Measurements from ENCODE around the gene ASB16. TPM values are rescaled to one million over a fixed set of nuclear protein-coding genes. Genes with fewer than 3 reads are reported as not detected.

ASB16 gene
- total RNA-seq, 1 experiment from 2014 or later = not detected

DNA sequence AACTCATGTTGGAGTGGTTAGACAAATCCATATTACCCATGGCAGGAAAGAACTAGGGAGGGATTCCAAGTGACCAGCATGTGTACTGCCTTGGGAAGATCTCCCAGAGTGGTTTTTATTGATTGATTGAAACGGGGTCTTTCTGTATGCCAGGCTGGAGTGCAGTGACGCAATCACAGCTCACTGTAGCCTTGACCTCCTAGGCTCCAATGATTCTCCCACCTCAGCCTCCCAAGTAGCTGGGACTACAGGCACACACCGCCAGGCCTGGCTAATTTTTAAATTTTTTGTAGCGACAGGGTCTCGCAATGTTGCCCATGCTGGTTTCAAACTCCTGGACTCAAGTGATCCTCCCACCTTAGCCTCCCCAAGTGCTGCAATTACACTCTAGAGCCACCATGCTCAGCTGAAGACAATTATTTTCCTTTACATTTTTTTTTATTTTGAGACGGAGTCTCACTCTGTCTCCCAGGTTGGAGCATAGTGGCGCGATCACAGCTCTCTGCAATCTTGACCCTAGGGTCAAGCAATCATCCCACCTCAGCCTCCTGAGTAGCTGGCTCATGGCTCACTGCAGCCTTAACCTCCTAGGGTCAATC, 13.8 kb downstream of the ASB16 start:
- in situ Hi-C loops (cut with HindIII; ENCODE audit: low pct_unique_long_range_greater_than_20kb, low sequenced_read_pairs) = no loop called here
- DNase-seq (ENCODE audit: low read depth) = no peak

DNA sequence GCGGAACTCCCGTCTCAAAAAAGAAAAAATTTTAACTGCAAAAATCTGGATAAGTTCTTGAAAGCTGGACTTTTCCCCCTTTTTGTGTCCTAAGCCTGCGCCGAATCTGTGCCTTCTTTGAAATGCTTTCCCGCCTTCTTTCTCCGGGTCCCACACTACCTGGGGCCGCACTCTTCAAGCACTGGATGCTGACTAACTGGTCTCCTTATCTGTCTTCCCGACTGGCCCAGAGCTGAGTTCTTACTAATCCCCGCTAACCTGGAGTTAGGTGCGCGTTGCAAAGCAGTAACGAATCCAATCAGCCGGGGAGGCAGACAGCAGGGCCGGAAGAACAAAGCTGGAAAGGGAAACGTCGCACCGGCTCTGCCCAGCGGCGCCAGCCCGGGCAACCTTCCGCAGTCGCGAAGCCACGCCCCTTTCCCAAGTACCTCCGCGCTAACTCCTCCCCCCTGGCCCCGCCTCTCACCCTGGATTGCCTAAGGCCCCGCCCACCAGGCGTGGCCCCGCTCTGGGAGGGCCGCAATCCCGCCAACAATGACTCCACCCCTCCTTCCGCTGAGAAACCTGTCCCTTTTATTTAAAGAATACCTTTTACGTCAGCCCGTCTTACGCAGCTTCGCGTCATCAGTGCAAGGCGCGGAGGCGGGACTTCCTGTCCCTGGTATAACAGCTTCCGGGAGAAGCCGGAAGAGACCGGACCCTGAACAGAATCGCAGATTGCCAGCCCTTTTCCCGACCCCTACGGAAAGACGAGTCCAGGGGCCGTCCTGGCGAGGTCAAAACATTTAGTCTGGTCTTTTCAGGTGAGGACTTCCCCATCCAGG, 16.0 kb downstream of the ASB16 start, which contains the start of gene TMUB2:
TSS of gene TMUB2 (plus strand) at position 666 of the 824 bp plus-strand sequence. CDS start 737 bp downstream, outside the sequence.
- in situ Hi-C loops (cut with HindIII; ENCODE audit: low pct_unique_long_range_greater_than_20kb, low sequenced_read_pairs) = no loop called here

DNA sequence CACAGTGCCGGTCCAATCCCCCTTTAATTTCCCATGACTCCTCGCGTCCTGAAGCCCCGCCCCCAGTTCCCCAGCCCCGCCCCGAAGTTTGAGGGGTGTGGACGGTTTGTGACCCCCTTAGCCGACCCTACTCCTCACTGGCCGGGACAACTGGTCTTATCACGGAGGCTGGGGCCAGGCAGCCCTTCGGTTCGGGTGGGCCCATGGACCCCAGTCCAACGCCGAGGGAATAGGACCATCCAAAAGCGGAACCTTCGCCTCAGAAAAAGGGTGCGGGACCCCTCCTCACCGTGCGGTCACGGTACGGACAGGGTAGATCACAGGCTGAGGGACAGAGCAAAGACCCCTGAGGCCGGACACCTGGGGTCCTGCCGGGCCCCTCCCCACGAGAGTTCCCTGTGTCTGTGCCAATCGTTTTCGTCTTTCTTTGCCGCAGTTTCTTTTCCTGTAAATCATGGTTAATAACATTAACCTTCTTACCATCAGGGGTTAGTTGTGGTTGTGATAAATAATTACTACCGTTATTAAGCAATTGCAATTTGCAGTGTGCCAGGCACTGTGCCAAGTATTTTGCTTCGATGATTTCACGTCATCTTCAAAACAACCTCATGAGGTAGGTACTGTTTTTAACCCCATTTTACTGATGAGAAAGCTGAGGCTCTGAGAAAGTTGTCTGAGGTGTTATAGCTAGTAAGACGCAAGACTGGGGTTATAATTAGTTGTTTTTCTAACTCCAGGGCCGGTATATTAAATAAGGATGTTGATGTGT, 16.8 kb downstream of the ASB16 start:
- in situ Hi-C loops (cut with HindIII; ENCODE audit: low pct_unique_long_range_greater_than_20kb, low sequenced_read_pairs) = no loop called here
- DNase-seq (ENCODE audit: low read depth) = no peak

More for the DNA sequence above, 16.0 kb downstream of the ASB16 start, which contains the start of gene TMUB2:
- DNase-seq (ENCODE audit: low read depth) = peak; percentile 99

DNA sequence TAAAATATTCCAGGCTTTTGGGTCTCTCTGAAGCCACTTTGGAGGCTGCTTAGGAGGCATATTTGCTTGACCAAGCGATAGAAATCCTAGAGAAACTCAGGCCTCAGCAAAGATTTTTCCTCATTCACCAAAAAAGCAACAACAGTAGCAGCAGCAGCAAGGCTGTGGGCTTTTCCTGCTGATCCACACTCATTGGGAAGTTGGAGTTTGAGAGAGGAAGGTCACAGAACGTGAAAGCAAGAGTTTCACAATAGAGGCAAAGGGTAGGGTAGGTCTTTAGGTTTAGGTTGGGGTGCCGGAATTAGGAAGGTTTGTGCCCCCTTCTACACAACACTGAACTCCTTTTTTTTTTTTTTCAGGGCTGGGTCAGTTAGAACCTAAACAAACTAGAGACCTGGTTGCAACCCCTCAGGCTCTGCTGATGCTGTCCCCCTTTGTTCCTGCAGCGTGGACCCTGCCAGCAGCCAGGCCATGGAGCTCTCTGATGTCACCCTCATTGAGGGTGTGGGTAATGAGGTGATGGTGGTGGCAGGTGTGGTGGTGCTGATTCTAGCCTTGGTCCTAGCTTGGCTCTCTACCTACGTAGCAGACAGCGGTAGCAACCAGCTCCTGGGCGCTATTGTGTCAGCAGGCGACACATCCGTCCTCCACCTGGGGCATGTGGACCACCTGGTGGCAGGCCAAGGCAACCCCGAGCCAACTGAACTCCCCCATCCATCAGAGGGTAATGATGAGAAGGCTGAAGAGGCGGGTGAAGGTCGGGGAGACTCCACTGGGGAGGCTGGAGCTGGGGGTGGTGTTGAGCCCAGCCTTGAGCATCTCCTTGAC, 18.3 kb downstream of the ASB16 start:
- in situ Hi-C loops (cut with HindIII; ENCODE audit: low pct_unique_long_range_greater_than_20kb, low sequenced_read_pairs) = no loop called here
- no peak for DNase-seq (ENCODE audit: low read depth)

DNA sequence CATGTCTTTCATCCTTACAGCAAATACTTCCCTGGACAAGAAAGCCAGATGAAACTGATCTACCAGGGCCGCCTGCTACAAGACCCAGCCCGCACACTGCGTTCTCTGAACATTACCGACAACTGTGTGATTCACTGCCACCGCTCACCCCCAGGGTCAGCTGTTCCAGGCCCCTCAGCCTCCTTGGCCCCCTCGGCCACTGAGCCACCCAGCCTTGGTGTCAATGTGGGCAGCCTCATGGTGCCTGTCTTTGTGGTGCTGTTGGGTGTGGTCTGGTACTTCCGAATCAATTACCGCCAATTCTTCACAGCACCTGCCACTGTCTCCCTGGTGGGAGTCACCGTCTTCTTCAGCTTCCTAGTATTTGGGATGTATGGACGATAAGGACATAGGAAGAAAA, 20.0 kb downstream of the ASB16 start:
- no peak for DNase-seq (ENCODE audit: low read depth)
- in situ Hi-C loops (cut with HindIII; ENCODE audit: low pct_unique_long_range_greater_than_20kb, low sequenced_read_pairs) = no loop called here

DNA sequence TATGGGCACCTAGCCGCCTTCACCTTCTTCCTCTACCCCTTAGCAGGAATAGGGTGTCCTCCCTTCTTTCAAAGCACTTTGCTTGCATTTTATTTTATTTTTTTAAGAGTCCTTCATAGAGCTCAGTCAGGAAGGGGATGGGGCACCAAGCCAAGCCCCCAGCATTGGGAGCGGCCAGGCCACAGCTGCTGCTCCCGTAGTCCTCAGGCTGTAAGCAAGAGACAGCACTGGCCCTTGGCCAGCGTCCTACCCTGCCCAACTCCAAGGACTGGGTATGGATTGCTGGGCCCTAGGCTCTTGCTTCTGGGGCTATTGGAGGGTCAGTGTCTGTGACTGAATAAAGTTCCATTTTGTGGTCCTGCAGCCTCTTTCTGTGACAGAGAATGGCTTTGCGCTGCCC, 20.9 kb downstream of the ASB16 start:
- in situ Hi-C loops (cut with HindIII; ENCODE audit: low pct_unique_long_range_greater_than_20kb, low sequenced_read_pairs) = no loop called here
- no peak for DNase-seq (ENCODE audit: low read depth)

DNA sequence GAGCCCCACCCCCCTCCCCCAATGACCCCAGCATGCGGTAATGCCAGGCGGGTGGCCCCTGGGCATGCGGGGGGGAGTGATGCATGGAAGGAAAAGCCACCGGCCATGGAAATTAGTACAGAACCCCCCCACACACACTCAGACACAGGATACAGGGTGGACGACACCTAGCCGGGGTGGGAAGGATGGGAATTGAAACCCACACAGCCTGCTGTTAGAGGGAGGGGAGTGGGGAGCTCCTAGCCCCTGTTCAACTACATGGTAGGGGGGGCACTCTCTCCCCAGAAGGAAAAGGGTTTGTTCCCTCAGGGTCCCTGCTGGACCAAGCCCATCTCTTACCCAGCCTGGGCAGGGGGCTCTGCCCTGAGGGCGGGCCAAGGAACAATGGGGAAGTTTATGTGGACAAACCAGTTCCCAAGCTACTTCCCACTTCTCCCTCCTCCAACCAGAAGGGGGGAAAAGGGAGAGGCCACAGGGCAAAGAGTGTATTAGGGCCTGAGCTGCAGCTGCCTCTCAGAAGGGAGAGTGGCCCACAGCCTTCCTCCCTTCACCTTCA, 21.5 kb downstream of the ASB16 start:
- no peak for DNase-seq (ENCODE audit: low read depth)
- in situ Hi-C loops (cut with HindIII; ENCODE audit: low pct_unique_long_range_greater_than_20kb, low sequenced_read_pairs) = no loop called here

DNA sequence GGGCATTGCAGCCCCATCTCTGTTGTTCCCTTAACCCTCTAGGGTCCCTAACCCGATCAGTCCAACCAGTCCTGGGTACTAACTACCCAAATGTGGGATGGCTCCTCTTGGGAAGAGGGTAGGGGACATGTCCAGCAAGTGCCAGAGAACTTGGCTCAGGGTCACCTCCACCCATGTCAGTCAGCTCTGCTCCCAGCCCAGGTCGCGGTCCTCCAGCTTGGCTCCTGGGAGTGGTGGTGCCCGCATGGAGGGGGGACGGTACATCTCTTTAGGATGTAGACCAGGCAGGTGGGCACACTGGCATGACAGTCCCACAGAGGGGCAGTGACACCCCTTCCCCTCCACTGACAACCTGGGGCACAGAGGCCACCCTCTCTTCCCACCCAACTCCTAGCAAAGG, 22.2 kb downstream of the ASB16 start:
- DNase-seq (ENCODE audit: low read depth) = no peak
- in situ Hi-C loops (cut with HindIII; ENCODE audit: low pct_unique_long_range_greater_than_20kb, low sequenced_read_pairs) = no loop called here

DNA sequence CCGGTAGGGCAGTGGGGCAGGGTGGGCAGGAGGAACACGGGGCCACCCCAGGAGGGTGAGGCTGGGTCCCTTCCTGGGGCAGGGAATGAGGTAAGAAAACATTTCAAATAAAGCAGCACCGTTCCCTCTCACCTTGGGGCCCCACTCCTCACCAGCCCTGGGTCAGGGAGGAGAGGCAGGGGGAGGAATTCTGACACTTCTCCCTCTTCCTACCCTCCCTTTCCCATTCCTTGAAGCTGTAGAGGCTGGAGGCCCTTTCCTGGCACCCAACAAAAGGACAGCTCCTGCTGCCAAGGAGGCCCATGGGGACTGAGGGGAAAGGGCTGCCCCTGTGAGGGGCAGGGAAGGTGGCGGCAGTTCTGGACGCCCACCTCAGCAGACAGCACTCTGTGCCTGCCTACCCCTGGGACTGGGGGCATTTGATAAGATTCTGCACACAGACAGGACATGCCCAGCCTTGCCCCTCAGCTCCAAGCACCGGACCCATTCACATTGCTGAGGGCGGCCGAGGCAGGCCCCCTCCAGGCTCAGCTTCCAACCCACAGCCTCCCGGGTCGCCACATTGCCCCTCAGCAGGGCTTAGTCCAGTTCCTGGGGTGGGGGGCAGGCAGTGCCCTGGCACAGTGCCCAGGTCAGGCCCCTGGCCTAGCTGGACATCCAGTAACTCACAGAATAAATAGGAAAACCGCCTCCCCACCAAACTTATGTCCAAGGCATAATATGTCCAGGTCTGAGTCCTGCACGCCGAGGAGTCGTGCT, 23.0 kb downstream of the ASB16 start:
- in situ Hi-C loops (cut with HindIII; ENCODE audit: low pct_unique_long_range_greater_than_20kb, low sequenced_read_pairs) = no loop called here
- no peak for DNase-seq (ENCODE audit: low read depth)

DNA sequence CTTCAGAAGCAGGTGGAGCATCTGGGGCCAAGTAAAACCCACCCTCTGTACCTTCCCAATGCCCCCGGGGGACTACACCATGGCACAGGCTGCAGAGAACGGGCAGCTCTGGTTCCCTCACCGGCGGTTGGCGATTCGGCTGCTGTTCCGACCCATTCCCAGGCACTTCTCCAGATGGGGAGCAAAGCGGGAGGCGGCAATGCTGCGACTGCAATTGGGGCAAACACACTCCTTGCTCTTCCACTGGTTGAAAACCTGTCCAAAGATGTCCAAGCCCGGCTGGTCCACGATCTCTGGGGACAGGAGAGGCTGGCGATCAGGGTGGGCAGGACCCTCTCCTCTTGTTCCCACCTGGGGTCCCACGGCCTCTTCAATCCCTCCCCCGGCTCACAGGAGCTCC, 26.6 kb downstream of the ASB16 start:
- DNase-seq (ENCODE audit: low read depth) = no peak
- in situ Hi-C loops (cut with HindIII; ENCODE audit: low pct_unique_long_range_greater_than_20kb, low sequenced_read_pairs) = no loop called here

DNA sequence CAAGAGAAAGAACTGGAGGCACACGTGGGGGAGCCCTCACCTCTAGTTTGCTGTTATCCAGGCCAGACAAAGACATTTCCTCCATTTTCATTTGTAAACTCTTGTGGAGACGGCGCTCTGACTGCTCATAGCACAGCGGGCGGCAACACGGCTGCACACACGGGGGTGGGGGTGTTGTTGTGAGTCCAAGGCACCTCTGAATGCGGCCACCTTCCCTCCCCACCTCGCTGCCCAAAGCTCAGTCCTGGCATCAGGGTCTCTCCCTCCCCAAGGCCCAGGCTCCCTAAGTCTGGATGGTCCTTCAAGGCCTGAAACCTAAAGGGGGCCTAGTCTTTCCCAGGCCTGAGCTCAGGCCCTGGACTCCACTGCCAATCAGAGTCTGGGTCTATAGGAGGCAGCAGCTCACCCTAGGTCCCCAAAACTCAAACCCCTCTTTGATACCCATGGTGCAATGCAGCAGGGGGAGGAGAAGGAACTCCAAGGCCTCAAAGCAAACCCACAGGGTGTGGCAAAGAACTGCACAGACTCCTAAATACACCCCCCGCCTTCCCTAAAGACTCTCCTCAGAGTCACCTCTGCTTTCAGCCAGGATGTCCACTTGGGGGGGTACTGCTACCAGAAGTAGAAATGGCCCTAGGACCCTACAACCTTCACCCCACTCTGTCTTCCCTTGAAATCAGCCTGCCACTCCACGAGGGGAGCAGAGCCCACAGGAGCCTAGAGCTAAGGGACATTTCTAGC, 27.6 kb downstream of the ASB16 start:
- in situ Hi-C loops (cut with HindIII; ENCODE audit: low pct_unique_long_range_greater_than_20kb, low sequenced_read_pairs) = no loop called here
- DNase-seq (ENCODE audit: low read depth) = no peak

DNA sequence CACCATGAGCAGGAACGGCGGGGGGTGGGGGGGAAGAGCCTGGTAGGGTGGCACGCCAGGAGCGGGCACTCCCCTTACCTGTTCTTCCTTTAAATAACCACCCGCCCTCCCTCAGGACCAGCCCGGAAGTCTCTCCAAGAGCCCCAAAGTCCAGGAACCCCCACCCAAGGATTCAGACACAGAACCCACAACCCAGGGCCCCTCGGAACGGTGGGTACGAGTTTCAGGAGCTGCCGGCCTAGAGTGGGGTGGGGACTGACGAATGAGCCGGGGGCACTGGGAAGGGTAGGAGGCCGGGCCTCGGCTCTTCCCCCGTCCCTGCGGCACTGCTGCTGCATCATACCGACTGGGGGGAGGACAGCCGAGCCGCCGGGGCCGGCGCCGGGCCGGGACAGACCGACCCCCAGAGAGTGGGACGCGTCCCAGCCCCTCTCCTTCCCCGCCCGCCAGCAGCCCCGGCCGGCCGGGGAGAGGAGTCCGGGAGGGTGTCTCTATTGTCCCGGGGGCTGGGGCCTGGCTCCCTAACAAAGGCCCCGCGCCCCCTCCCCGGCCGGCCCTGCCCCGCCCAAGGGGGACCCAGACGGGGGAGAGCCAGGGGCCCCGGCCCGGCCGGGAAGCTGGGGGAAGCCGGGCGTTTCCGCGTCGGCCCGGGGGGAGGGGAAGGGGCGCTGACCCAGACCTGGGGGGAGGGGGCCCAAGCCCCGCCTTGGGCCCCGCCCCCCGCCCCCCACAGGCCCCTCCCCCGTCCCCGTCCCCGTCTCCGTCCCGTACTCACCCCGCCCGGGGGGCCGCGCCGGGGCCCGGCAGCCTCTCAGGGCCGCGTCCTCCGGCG, 28.4 kb downstream of the ASB16 start:
- in situ Hi-C loops (cut with HindIII; ENCODE audit: low pct_unique_long_range_greater_than_20kb, low sequenced_read_pairs) = no loop called here
- no peak for DNase-seq (ENCODE audit: low read depth)

DNA sequence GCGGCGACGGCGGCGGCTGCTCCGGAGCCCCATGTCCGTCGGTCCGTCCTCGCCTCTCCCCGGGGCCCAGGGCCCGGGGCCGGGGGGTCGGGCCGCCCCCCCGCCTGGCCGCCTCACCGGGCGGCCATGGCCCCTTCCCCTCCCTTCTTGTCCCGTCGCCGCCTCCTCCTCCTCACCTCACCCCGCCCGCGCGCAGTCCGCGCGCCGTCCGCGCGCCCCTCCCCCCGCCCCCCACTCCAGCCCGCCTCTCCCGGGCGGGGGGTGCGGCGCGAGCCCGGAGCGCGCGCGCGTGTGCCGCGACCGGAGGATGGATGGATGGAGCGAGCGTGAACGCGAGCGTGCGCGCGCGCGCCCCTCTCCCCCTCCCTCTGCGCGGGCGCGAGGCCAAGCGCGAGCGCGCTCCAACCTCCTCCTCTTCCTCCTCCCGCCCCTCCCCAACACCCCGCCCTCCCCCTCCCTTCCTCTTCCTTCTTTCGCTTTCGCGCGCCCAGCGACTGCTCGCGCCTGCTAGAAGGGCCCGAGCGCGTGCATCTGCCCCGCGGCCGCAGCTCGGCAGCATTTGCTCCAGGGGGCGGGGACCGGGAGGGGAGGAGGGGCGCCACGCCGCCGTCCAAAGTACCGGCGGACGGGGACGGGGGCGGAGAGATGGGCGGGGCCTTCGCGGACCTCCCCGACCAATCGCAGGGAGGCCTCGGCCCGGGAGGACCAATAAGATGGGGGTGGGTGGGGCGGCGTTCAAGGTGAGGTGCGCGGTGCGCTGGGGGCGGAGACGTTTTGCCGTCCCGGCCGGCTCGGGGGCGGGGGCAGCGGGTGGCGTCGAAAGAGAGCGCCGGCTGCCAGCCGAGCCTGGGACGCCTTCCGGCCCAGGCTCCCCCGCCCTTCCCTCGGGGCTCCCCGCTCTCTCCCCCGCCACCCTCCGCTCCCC, 29.3 kb downstream of the ASB16 start, which contains the start of gene ATXN7L3:
TSS of gene ATXN7L3 (minus strand) at position 332 of the 925 bp plus-strand sequence. CDS start 1,814 bp downstream, outside the sequence.
- in situ Hi-C loops (cut with HindIII; ENCODE audit: low pct_unique_long_range_greater_than_20kb, low sequenced_read_pairs) = no loop called here
- peak; percentile 97 for DNase-seq (ENCODE audit: low read depth)

DNA sequence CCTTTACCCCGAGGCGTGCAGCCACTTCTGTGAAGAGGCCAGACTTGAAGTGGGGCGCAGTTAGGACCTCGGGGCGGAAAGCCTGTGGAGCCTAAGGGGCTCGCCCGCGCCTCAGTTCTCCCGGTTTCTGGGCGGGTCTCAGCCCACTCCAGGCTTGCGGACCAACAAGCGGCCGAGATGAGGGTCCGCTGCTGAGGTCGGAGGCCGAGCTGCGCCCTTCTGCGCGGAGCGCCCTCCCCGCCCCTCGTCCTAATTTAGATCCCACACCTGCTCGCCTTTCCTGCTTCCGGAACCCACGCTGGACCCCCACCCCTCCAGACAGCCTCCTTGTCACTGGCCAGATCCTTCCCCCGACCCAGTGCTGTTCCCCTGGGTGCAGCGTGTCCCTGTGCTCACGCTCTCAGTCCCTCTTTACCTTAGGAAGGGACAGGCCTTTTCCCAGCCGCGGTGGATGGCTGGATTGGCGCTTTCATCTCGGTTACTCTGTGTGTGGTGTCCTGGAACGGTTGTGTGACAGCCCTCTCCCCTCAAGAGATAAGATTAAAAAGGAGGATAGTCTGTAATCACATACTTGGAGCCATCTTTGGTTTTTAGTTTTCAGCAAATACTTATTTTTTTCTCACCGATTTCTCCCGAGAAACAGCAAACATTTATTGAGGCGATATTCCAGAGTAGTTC, 30.1 kb downstream of the ASB16 start:
- no peak for DNase-seq (ENCODE audit: low read depth)
- in situ Hi-C loops (cut with HindIII; ENCODE audit: low pct_unique_long_range_greater_than_20kb, low sequenced_read_pairs) = no loop called here

Data from Caki2 (cell line).